IMR-90 (cell line): ENCODE results near the gene GJB5. TPM values are rescaled to one million over a fixed set of nuclear protein-coding genes. Genes with fewer than 3 reads are reported as not detected.
"Not testable (repeated sequence)": the region's sequence is repeated elsewhere in the genome, so short reads cannot be mapped to it uniquely, and the experiment has no call there.

Experiments used
- ATAC-seq: fragments of 200-7000 bp; cut with Tn5 transposase; 2 replicates; pipeline ENCODE4 v1.9.1; 2020; ENCODE audit warnings: low read depth, mild to moderate bottlenecking, moderate library complexity
- BruUV-seq: library from RNA; stranded (reverse); fragments of 400-500 nt; replicated peaks from 2 replicates; lab custom pipeline; 2021; lab: Mats Ljungman, UMichigan
- CTCF ChIA-PET: fragments of 300-600 bp; formaldehyde crosslinking; extraction: SDS; loops from one replicate; lab custom pipeline; 2021; ENCODE audit warnings: antibody characterized with exemption; lab: Yijun Ruan, JAX
- POLR2A ChIA-PET: fragments of 300-600 bp; sonication (Branson Sonifier 250); formaldehyde crosslinking; loops from one replicate; lab custom pipeline; 2022; ENCODE audit warnings: antibody characterized with exemption; ENCODE audit not compliant: unreplicated experiment; lab: Charles Lee
- DNase-seq: peaks from one replicate; pipeline ENCODE4 v3.0.0; 2013
- H2AFZ ChIP-seq: replicated peaks from 2 replicates; pipeline ENCODE3; 2013; ENCODE audit warnings: low read length, mild to moderate bottlenecking; ENCODE audit not compliant: poor library complexity
- H2AK5ac ChIP-seq: 2 replicates; pipeline ENCODE4 v1.6.1; 2013; ENCODE audit warnings: low read depth, low read length, inconsistent platforms
- H2AK9ac ChIP-seq: replicated peaks from 2 replicates; pipeline ENCODE3; 2013; ENCODE audit warnings: mild to moderate bottlenecking, low read depth, low read length, moderate library complexity; ENCODE audit not compliant: poor library complexity
- H2BK120ac ChIP-seq: 2 replicates; pipeline ENCODE4 v1.6.1; 2013; ENCODE audit warnings: low read depth, low read length, inconsistent platforms
- H2BK15ac ChIP-seq: 3 replicates; pipeline ENCODE4 v1.6.1; 2013; ENCODE audit warnings: low read depth, low read length, inconsistent platforms
- H2BK20ac ChIP-seq: 2 replicates; pipeline ENCODE4 v1.6.1; 2013; ENCODE audit warnings: low read depth, mild to moderate bottlenecking, inconsistent platforms, low read length, moderate library complexity
- H2BK5ac ChIP-seq: 2 replicates; pipeline ENCODE4 v1.6.1; 2013; ENCODE audit warnings: mild to moderate bottlenecking, low read depth, low read length, inconsistent platforms; ENCODE audit not compliant: poor library complexity, severe bottlenecking
- H3K14ac ChIP-seq: replicated peaks from 2 replicates; pipeline ENCODE4 v1.6.1; 2013; ENCODE audit warnings: low read depth, low read length, inconsistent platforms
- H3K18ac ChIP-seq: 2 replicates; pipeline ENCODE4 v1.6.1; 2013; ENCODE audit warnings: low read depth, low read length, control low read depth
- H3K23ac ChIP-seq: 2 replicates; pipeline ENCODE4 v1.6.1; 2013; ENCODE audit warnings: low read depth, low read length, inconsistent platforms
- H3K27ac ChIP-seq: 2 replicates; pipeline ENCODE4 v1.5.1; 2013; ENCODE audit warnings: mild to moderate bottlenecking, control low read depth, low read length; ENCODE audit not compliant: insufficient read depth
- H3K27me3 ChIP-seq: 2 replicates; pipeline ENCODE4 v1.6.1; 2013; ENCODE audit warnings: low read length; ENCODE audit not compliant: control insufficient read depth, insufficient read depth
- H3K36me3 ChIP-seq: 2 replicates; pipeline ENCODE4 v1.6.1; 2013; ENCODE audit warnings: low read length, mixed read lengths; ENCODE audit not compliant: control insufficient read depth, insufficient read depth
- H3K4ac ChIP-seq: 2 replicates; pipeline ENCODE4 v1.6.1; 2013; ENCODE audit warnings: low read depth, low read length, inconsistent platforms
- H3K4me1 ChIP-seq: 2 replicates; pipeline ENCODE4 v1.6.1; 2013; ENCODE audit warnings: low read length, mixed read lengths; ENCODE audit not compliant: control insufficient read depth, insufficient read depth
- H3K4me2 ChIP-seq: 2 replicates; pipeline ENCODE4 v1.6.1; 2013; ENCODE audit warnings: low read depth, mild to moderate bottlenecking, control low read depth, low read length, moderate library complexity
- H3K4me3 ChIP-seq: 2 replicates; pipeline ENCODE4 v1.5.1; 2013; ENCODE audit warnings: low read depth, mild to moderate bottlenecking, control low read depth, low read length, moderate library complexity; ENCODE audit not compliant: insufficient read depth
- H3K56ac ChIP-seq: 2 replicates; pipeline ENCODE4 v1.6.1; 2013; ENCODE audit warnings: low read length, inconsistent platforms; ENCODE audit not compliant: insufficient read depth; ENCODE audit errors: extremely low read depth
- H3K79me1 ChIP-seq, 2 experiments: 2 replicates each; pipeline ENCODE4 v1.6.1; 2013; ENCODE audit warnings: low read length in 2 of 2, inconsistent platforms in 1 of 2, low read depth in 1 of 2
- H3K9ac ChIP-seq: 2 replicates; pipeline ENCODE4 v1.6.1; 2013; ENCODE audit warnings: low read depth, low read length, control low read depth
- H3K9me1 ChIP-seq: 2 replicates; pipeline ENCODE4 v1.6.1; 2013; ENCODE audit warnings: low read length, inconsistent platforms; ENCODE audit not compliant: insufficient read depth
- H3K9me3 ChIP-seq: 2 replicates; pipeline ENCODE4 v1.6.1; 2013; ENCODE audit warnings: low read length; ENCODE audit not compliant: control insufficient read depth, insufficient read depth
- H4K20me1 ChIP-seq: 2 replicates; pipeline ENCODE4 v1.6.1; 2013; ENCODE audit warnings: low read length, inconsistent platforms; ENCODE audit not compliant: insufficient read depth
- H4K5ac ChIP-seq: 2 replicates; pipeline ENCODE4 v1.6.1; 2013; ENCODE audit warnings: mild to moderate bottlenecking, low read depth, low read length, control low read depth
- H4K8ac ChIP-seq, 2 experiments: 2 replicates each; pipeline ENCODE4 v1.6.1; 2013; ENCODE audit warnings: low read depth in 2 of 2, low read length in 2 of 2, control low read depth in 1 of 2, inconsistent platforms in 1 of 2
- H4K91ac ChIP-seq: 2 replicates; pipeline ENCODE4 v1.6.1; 2013; ENCODE audit warnings: low read depth, low read length, inconsistent platforms; ENCODE audit not compliant: insufficient read depth
- WGBS, 2 experiments: methylation state at CpG; one replicate each; pipeline versions ENCODE4 v1.1.5 to v1.1.7; 2013; ENCODE audit warnings: missing lambda C conversion rate in 2 of 2; ENCODE audit not compliant: insufficient read length in 1 of 2; ENCODE audit errors: extremely low coverage in 2 of 2; 5-methylcytosine and 5-hydroxymethylcytosine counted together
- dilution Hi-C: fragments of 300-500 bp; cut with HindIII; formaldehyde crosslinking; loops from one replicate; pipeline ENCODE4 v1.14.3; 2018; ENCODE audit warnings: low sequenced_read_pairs; ENCODE audit not compliant: unreplicated experiment
- in situ Hi-C: fragments of 300-500 bp; cut with MboI; formaldehyde crosslinking; loops from 3 replicates; pipeline ENCODE4 v1.14.3; 2019; ENCODE audit warnings: low sequenced_read_pairs, inconsistent platforms, mixed read lengths
- intact Hi-C: fragments of 100-400 bp; cut with micrococcal nuclease; formaldehyde crosslinking; loops from 2 replicates; pipeline ENCODE4 v1.10.0; 2022
- polyA plus RNA-seq, 3 experiments: library from polyadenylated mRNA; depleted of rRNA; stranded (reverse); fragments of >200 nt; gene quantifications; 2 replicates each; pipeline ENCODE4 v1.2.3, GENCODE V29; 2012; ENCODE audit warnings: low replicate concordance in 1 of 3
- total RNA-seq: library from RNA; depleted of rRNA; stranded (reverse); fragments of >200 nt; gene quantifications from 2 replicates; pipeline ENCODE4 v1.2.3, GENCODE V29; 2012

The GJB5 gene
- total and polyA plus RNA-seq, 2 of the 4 experiments (the other 2 are of a cell fraction): 0.10 TPM; not detected in 1

DNA sequence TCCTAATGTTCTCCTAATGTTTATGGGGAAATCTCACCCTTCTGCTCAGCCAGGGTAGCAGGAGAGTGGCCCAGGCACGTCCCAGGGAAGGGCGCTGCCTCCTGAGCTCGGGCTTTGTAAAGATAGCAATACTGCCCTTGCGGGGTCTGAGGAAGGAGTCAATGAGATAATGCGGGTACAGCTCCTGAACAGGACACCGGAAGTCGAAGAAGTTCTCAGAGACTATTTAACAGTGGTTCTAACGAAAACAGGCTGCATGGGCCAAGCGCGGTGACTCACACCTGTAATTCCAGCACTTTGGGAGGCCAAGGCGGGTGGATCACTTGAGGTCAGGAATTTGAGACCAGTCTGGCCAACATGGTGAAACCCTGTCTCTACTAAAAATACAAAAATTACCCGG lies 17.6 kb upstream of the GJB5 start:
- H3K18ac ChIP-seq, in situ Hi-C loops, H3K4me1 ChIP-seq, H3K9me1 ChIP-seq, H3K4me3 ChIP-seq, H3K14ac ChIP-seq, DNase-seq, ATAC-seq, H3K23ac ChIP-seq, H2BK5ac ChIP-seq, H2AK5ac ChIP-seq, H3K56ac ChIP-seq, H3K4me2 ChIP-seq, H2AK9ac ChIP-seq, H3K27me3 ChIP-seq, H2AFZ ChIP-seq, H4K5ac ChIP-seq, H4K8ac ChIP-seq, H3K79me1 ChIP-seq, H4K20me1 ChIP-seq, dilution Hi-C loops, H3K36me3 ChIP-seq, H2BK120ac ChIP-seq, H3K9me3 ChIP-seq, H2BK20ac ChIP-seq, intact Hi-C loops, H3K9ac ChIP-seq, BruUV-seq, H4K91ac ChIP-seq, H3K27ac ChIP-seq, POLR2A ChIA-PET, H2BK15ac ChIP-seq, H3K4ac ChIP-seq: not testable (repeated sequence)
- CTCF ChIA-PET: interaction anchor here (0.6 kb wide), 1 partner anchor 1104 kb away, joined by 3 read pairs; no protein-coding TSS in a partner anchor
- WGBS, 2 experiments: 69% methylated on average over 6 of the region's 12 CpGs; no CpG with 5 or more reads in 1 of the 2 experiments
